GM12873 (cell line): Measurements from ENCODE around the gene AARS1.

Source experiments
- CTCF ChIP-seq: IDR thresholded peaks from 2 replicates; pipeline ENCODE4 v1.5.1; 2012; ENCODE audit warnings: low read depth, mild to moderate bottlenecking, moderate library complexity, low read length, control low read depth; ENCODE audit not compliant: insufficient read depth; ENCODE audit errors: missing control alignments

The AARS1 gene

DNA sequence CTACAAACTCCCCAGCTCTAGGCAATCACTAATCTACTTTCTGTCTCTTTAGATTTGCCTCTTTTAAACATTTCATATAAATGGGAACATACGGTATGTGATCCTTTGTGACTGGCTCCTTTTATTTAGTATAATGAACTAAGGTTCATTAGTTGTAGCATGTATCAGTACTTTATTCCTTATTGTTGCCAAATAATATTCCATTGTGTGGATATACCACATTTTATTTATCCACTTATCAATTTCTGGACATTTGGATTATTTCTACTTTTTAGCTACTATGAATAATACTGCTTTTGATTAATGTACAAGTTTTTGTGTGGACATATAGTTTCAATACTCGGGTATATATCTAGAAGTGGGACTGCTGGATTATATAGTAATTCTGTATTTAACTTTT lies 17.6 kb upstream of the AARS1 start:
- TF ChIP-seq CTCF = no peak

GRCh38 chr16:70304892-70305448 lies 15.7 kb upstream of the AARS1 start:
- TF ChIP-seq CTCF = no peak

DNA sequence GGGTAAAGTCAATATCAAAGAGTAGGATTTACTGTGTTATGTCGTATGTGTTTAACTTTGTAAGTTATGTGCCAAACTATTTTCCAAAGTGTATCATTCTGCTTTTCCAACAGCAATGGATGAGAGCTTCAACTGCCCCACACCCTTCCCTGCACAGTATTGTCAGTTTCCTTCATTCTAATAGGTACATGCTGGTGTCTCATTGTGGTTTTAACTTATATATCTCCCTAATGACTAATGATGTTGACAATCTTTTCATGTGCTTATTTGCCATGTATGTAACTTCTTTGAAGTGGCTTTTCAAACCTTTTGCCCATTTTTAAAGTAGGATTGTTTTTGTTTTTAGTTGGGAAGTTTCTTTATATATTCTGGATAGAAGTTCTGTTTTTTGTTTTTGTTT lies 13.4 kb upstream of the AARS1 start:
- TF ChIP-seq CTCF = no peak

GRCh38 chr16:70301121-70301520 lies 11.8 kb upstream of the AARS1 start:
- TF ChIP-seq CTCF = no peak

GRCh38 chr16:70298988-70299938 lies 10.0 kb upstream of the AARS1 start, which contains the start of gene DDX19B:
Gene DDX19B (plus strand): TSS chr16:70299186. CDS start chr16:70299298, 112 bp downstream.
- TF ChIP-seq CTCF = no peak

- TF ChIP-seq CTCF = no peak
These were observed 6.3 kb upstream of the AARS1 start for GRCh38 chr16:70295634-70296033.

- no peak for TF ChIP-seq CTCF
These were observed 5.2 kb upstream of the AARS1 start for GRCh38 chr16:70294385-70295025.
